ENCODE measurements around the gene PLEKHG3. TPM values are rescaled to one million over a fixed set of nuclear protein-coding genes. Genes with fewer than 3 reads are reported as not detected.

PLEKHG3 gene
- total and polyA plus RNA-seq, 10 of the 15 experiments (the other 5 are each of a cell fraction or from before 2014, with no cell fraction given), result 0.03 to 0.73 (median 0.07) TPM; not detected in 5

DNA sequence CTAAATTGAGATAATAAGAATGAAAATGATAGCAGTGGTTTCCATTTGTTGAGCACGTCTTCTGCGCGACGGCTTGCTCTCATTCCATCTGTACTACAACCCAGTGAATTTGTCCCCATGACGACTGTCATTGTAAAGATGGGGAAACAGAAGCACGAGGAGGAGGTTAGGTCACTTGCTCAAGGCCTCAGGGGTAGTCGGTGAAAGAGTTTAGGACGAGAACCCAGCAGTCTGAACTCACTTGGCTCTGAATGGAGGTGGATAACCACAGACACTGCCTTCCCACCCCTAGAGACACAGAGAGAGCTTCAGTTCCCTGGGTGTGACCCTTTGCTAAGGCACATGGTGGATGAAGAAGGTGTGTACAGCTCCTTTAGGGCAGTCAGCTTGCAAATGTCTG, 30.9 kb upstream of the PLEKHG3 start:
- ChIA-PET POLR2A (no interaction called here), SMC1A (ENCODE audit: uncharacterized antibody, unreplicated experiment) (interaction anchor here (0.7 to 5.0 kb wide), 13 partner anchors 8 to 226 kb away, joined by 3 to 38 read pairs (median 5); no protein-coding TSS in a partner anchor), CTCF (interaction anchor here (0.5 to 9.8 kb wide), 12 partner anchors 12 to 329 kb away, joined by 3 to 69 read pairs (median 6); no protein-coding TSS in a partner anchor), RAD21 (ENCODE audit: unreplicated experiment) (interaction anchor here (0.9 to 3.0 kb wide), 9 partner anchors 9 to 237 kb away, joined by 3 to 19 read pairs (median 5); no protein-coding TSS in a partner anchor)
- no peak; the same call in 2 of the 3 replicates for ATAC-seq
- no peak overlapping the region for H3K9ac ChIP-seq (ENCODE audit: control insufficient read depth, insufficient read depth, low read length)
- intact Hi-C loops (cut with micrococcal nuclease; ENCODE audit: unreplicated experiment) (loop anchor here (5.0 to 10.0 kb wide), 2 partner anchors 219 to 311 kb away; partner anchors contain the start of gene FNTB), in situ Hi-C loops (cut with MboI) (loop anchor here (5.0 kb wide), 1 partner anchor 89 kb away; no protein-coding TSS in a partner anchor)
- H3K36me3 ChIP-seq (ENCODE audit: control insufficient read depth in 2 of 2, insufficient read depth in 2 of 2, low read length in 1 of 2), result no peaks in the 10 kb centered on the region
- peak overlapping the region; percentile 1; the same call in 1 of the 2 replicates for H2AFZ ChIP-seq (ENCODE audit: control insufficient read depth, low read depth, low read length)
- TF ChIP-seq MLLT1 (IDR thresholded peaks at IDR 0.05) (no peak), SMARCA5 (IDR thresholded peaks at IDR 0.05) (0 out of 2 replicates have a peak, but pooled peaks have one; percentile 19)
- no peak overlapping the region for H3K4me2 ChIP-seq (ENCODE audit: control insufficient read depth, insufficient read depth)
- no peaks in the 10 kb centered on the region for H3K79me2 ChIP-seq (ENCODE audit: control insufficient read depth, insufficient read depth, low read length)
- no peak overlapping the region for H3K4me3 ChIP-seq
- no peak for FAIRE-seq
- no peak overlapping the region for H3K27ac ChIP-seq (ENCODE audit: control insufficient read depth, insufficient read depth)
- BruUV-seq (replicated peaks), result no TSS peak
- WGBS (ENCODE audit: insufficient coverage, insufficient replicate concordance, low lambda C conversion rate, missing lambda C conversion rate), result 58% methylated on average over 8 of the region's 8 CpGs
- H4K20me1 ChIP-seq (ENCODE audit: control insufficient read depth, insufficient read depth), result no peaks in the 10 kb centered on the region
- DNase-seq (ENCODE audit: low read depth, low spot score), result no peak
- no peaks in the 10 kb centered on the region for H3K27me3 ChIP-seq (replicated peaks in 1 of 2; ENCODE audit: control insufficient read depth in 2 of 2, insufficient read depth in 2 of 2, low read length in 1 of 2)
- H3K9me3 ChIP-seq (replicated peaks; ENCODE audit: control insufficient read depth, insufficient read depth, low read length), result no peaks in the 10 kb centered on the region; the same call in 2 of the 3 replicates
- peaks cover 6% of the 10 kb centered on the region for H3K4me1 ChIP-seq (ENCODE audit: control insufficient read depth, insufficient read depth, low read length)

- H3K27me3 ChIP-seq (replicated peaks in 1 of 2; ENCODE audit: control insufficient read depth in 2 of 2, insufficient read depth in 2 of 2, low read length in 1 of 2), result no peaks in the 10 kb centered on the region
- peak overlapping the region; percentile 1; the same call in 1 of the 2 replicates for H2AFZ ChIP-seq (ENCODE audit: control insufficient read depth, low read depth, low read length)
- ChIA-PET POLR2A (no interaction called here), CTCF (interaction anchor here (0.5 to 9.8 kb wide), 12 partner anchors 19 to 330 kb away, joined by 3 to 69 read pairs (median 6); no protein-coding TSS in a partner anchor), SMC1A (ENCODE audit: uncharacterized antibody, unreplicated experiment) (interaction anchor here (1.0 to 5.0 kb wide), 13 partner anchors 9 to 218 kb away, joined by 3 to 38 read pairs (median 5); no protein-coding TSS in a partner anchor), RAD21 (ENCODE audit: unreplicated experiment) (interaction anchor here (0.8 to 3.0 kb wide), 8 partner anchors 9 to 218 kb away, joined by 3 to 19 read pairs (median 5); no protein-coding TSS in a partner anchor)
- no peaks in the 10 kb centered on the region; the same call in 2 of the 3 replicates for H3K9me3 ChIP-seq (replicated peaks; ENCODE audit: control insufficient read depth, insufficient read depth, low read length)
- intact Hi-C loops (cut with micrococcal nuclease; ENCODE audit: unreplicated experiment), result loop anchor here (5.0 to 10.0 kb wide), 2 partner anchors 219 to 311 kb away; partner anchors contain the start of gene FNTB
- H3K4me2 ChIP-seq (ENCODE audit: control insufficient read depth, insufficient read depth), result no peak overlapping the region
- no peaks in the 10 kb centered on the region for H3K79me2 ChIP-seq (ENCODE audit: control insufficient read depth, insufficient read depth, low read length)
- no TSS peak for BruUV-seq (replicated peaks)
- H3K36me3 ChIP-seq (ENCODE audit: control insufficient read depth in 2 of 2, insufficient read depth in 2 of 2, low read length in 1 of 2), result no peaks in the 10 kb centered on the region
- H3K4me1 ChIP-seq (ENCODE audit: control insufficient read depth, insufficient read depth, low read length), result peaks cover 6% of the 10 kb centered on the region
- H4K20me1 ChIP-seq (ENCODE audit: control insufficient read depth, insufficient read depth), result no peaks in the 10 kb centered on the region
- no peak overlapping the region for H3K27ac ChIP-seq (ENCODE audit: control insufficient read depth, insufficient read depth)
- DNase-seq (ENCODE audit: low read depth, low spot score), result peak; percentile 55
- no peak overlapping the region for H3K9ac ChIP-seq (ENCODE audit: control insufficient read depth, insufficient read depth, low read length)
- 0% methylated on average over 6 of the region's 6 CpGs for WGBS (ENCODE audit: insufficient coverage, insufficient replicate concordance, low lambda C conversion rate, missing lambda C conversion rate)
- peak; percentile 78 for ATAC-seq
- in situ Hi-C loops (cut with MboI), result loop anchor here (5.0 kb wide), 1 partner anchor 89 kb away; no protein-coding TSS in a partner anchor
- FAIRE-seq, result peak; percentile 27
- H3K4me3 ChIP-seq, result no peak overlapping the region
- no peak for TF ChIP-seq NR2C2 (IDR thresholded peaks at IDR 0.05; ENCODE audit: borderline replicate concordance, control insufficient read depth, insufficient read length, low read depth)
- no peak for TF ChIP-seq FOXK2 (IDR thresholded peaks at IDR 0.05)
- TF ChIP-seq POU2F2 (IDR thresholded peaks at IDR 0.05; ENCODE audit: borderline replicate concordance, low read depth, low read length), result 0 out of 3 replicates have a peak, but pooled peaks have one; percentile 17
- TF ChIP-seq BACH1 (IDR thresholded peaks at IDR 0.05; ENCODE audit: borderline replicate concordance), result no peak
- no peak for TF ChIP-seq NRF1 (conservative IDR thresholded peaks at IDR 0.05; ENCODE audit: low read depth, low read length)
- no peak for TF ChIP-seq CREB1 (IDR thresholded peaks at IDR 0.05; ENCODE audit: low read depth)
- no peak for TF ChIP-seq SMAD1 (IDR thresholded peaks at IDR 0.05; ENCODE audit: low read depth, partially characterized antibody)
- TF ChIP-seq RAD51 (IDR thresholded peaks at IDR 0.05), result no peak
- TF ChIP-seq GABPA (IDR thresholded peaks at IDR 0.05; ENCODE audit: low read depth), result no peak
- TF ChIP-seq TCF3 (IDR thresholded peaks at IDR 0.05; ENCODE audit: borderline replicate concordance, insufficient read depth, low read depth, low read length), result no peak
- TF ChIP-seq RCOR1 (conservative IDR thresholded peaks at IDR 0.05; ENCODE audit: low read depth, low read length), result no peak
- 0 out of 2 replicates have a peak, but pooled peaks have one; percentile 51 for TF ChIP-seq DPF2 (IDR thresholded peaks at IDR 0.05)
- TF ChIP-seq IRF5 (IDR thresholded peaks at IDR 0.05; ENCODE audit: borderline replicate concordance), result no peak
Observed at GRCh38 chr14:64673748-64674147, 30.5 kb upstream of the PLEKHG3 start.
